PFSK-1 (cell line): Measurements from ENCODE around the gene RGL1.

Experiments
- FOXP2 ChIP-seq: optimal IDR thresholded peaks from 2 replicates; pipeline ENCODE3; 2011; ENCODE audit warnings: borderline replicate concordance, control low read depth, inconsistent platforms; ENCODE audit not compliant: insufficient read depth; ENCODE audit errors: extremely low read length, extremely low read depth
- POLR2AphosphoS5 ChIP-seq: IDR thresholded peaks from 2 replicates; pipeline ENCODE4 v1.6.1; 2012; ENCODE audit warnings: low read depth, mild to moderate bottlenecking, control low read depth, low read length, moderate library complexity
- REST ChIP-seq, 2 experiments: IDR thresholded peaks; 2 replicates each; pipeline versions ENCODE4 v1.6.1 to v1.8.0; 2011 to 2012; ENCODE audit warnings: low read depth in 2 of 2, low read length in 2 of 2, control low read depth in 1 of 2, inconsistent platforms in 1 of 2, mild to moderate bottlenecking in 1 of 2, moderate library complexity in 1 of 2; ENCODE audit not compliant: insufficient read depth in 1 of 2
- SIN3A ChIP-seq: IDR thresholded peaks from 2 replicates; pipeline ENCODE4 v1.6.1; 2012; ENCODE audit warnings: mild to moderate bottlenecking, low read length, moderate library complexity, borderline replicate concordance; ENCODE audit not compliant: insufficient read depth
- TAF1 ChIP-seq: IDR thresholded peaks from 2 replicates; pipeline ENCODE4 v1.6.1; 2012; ENCODE audit warnings: low read length, control low read depth, borderline replicate concordance; ENCODE audit not compliant: insufficient read depth

Gene RGL1

GRCh38 chr1:183915625-183916510 is 110.9 kb downstream of the RGL1 start:
- TF ChIP-seq FOXP2 (no peak), TAF1 (no peak), SIN3A (no peak), POLR2AphosphoS5 (no peak), REST (IDR thresholded peaks at IDR 0.05; ENCODE audit: insufficient read depth in 1 of 2, low read depth in 2 of 2, low read length in 2 of 2) (no peak)

GRCh38 chr1:183916574-183916973 is 111.7 kb downstream of the RGL1 start:
- no peak for TF ChIP-seq SIN3A
- no peak for TF ChIP-seq POLR2AphosphoS5

GRCh38 chr1:183918589-183918988 is 113.7 kb downstream of the RGL1 start:
- TF ChIP-seq POLR2AphosphoS5 (no peak), REST (IDR thresholded peaks at IDR 0.05; ENCODE audit: insufficient read depth in 1 of 2, low read depth in 2 of 2, low read length in 2 of 2) (no peak), TAF1 (no peak), SIN3A (no peak), FOXP2 (no peak)

- TF ChIP-seq REST (IDR thresholded peaks at IDR 0.05; ENCODE audit: insufficient read depth in 1 of 2, low read depth in 2 of 2, low read length in 2 of 2): no peak
- TF ChIP-seq SIN3A: no peak
- no peak for TF ChIP-seq FOXP2
- TF ChIP-seq POLR2AphosphoS5: no peak
- TF ChIP-seq TAF1: no peak
Observed at GRCh38 chr1:183920651-183921050, 115.7 kb downstream of the RGL1 start.

GRCh38 chr1:183922197-183922596 is 117.3 kb downstream of the RGL1 start:
- no peak for TF ChIP-seq FOXP2
- no peak for TF ChIP-seq REST (IDR thresholded peaks at IDR 0.05; ENCODE audit: insufficient read depth in 1 of 2, low read depth in 2 of 2, low read length in 2 of 2)
- TF ChIP-seq TAF1: no peak
- TF ChIP-seq SIN3A: no peak
- TF ChIP-seq POLR2AphosphoS5: no peak
